WTC11 (cell line): ENCODE measurements around the gene DCUN1D2. TPM values are rescaled to one million over a fixed set of nuclear protein-coding genes. Genes with fewer than 3 reads are reported as not detected.

Source experiments
- ATAC-seq: fragments of 200-7000 bp; cut with Tn5 transposase; 2 replicates; pipeline ENCODE4 v1.10.0; 2021; ENCODE audit warnings: mild to moderate bottlenecking, moderate library complexity
- CTCF ChIA-PET: fragments of 300-600 bp; sonication (Branson Sonifier 250); formaldehyde crosslinking; loops from one replicate; lab custom pipeline; 2021; ENCODE audit warnings: antibody characterized with exemption; lab: Charles Lee
- POLR2A ChIA-PET: fragments of 350-600 bp; sonication (Branson Sonifier 250); formaldehyde crosslinking; loops from one replicate; lab custom pipeline; 2021; ENCODE audit warnings: antibody characterized with exemption; lab: Charles Lee
- DNase-seq: peaks from one replicate; pipeline ENCODE4 v3.0.0; 2021; ENCODE audit warnings: low spot score
- H3K27ac Mint-ChIP-seq: 2 replicates; pipeline ENCODE4 v1.8.0; 2021; ENCODE audit warnings: mixed read lengths
- H3K27me3 Mint-ChIP-seq: 2 replicates; pipeline ENCODE4 v1.8.0; 2021; ENCODE audit warnings: low read depth, mild to moderate bottlenecking, moderate library complexity, mixed read lengths
- H3K36me3 Mint-ChIP-seq: 2 replicates; pipeline ENCODE4 v1.8.0; 2021; ENCODE audit warnings: mixed read lengths
- H3K4me1 Mint-ChIP-seq: 2 replicates; pipeline ENCODE4 v1.8.0; 2022; ENCODE audit warnings: mixed read lengths
- H3K4me3 Mint-ChIP-seq: 2 replicates; pipeline ENCODE4 v1.8.0; 2021; ENCODE audit warnings: mild to moderate bottlenecking, moderate library complexity, mixed read lengths
- H3K9me3 Mint-ChIP-seq: 2 replicates; pipeline ENCODE4 v1.8.0; 2021; ENCODE audit warnings: mixed read lengths
- CBFB ChIP-seq: sonication (generic); formaldehyde crosslinking; IDR thresholded peaks from 2 replicates; pipeline ENCODE4 v1.8.1; 2022; ENCODE audit warnings: mild to moderate bottlenecking, low read depth, missing genetic modification reagents
- CREM ChIP-seq: sonication (generic); formaldehyde crosslinking; IDR thresholded peaks from 2 replicates; pipeline ENCODE4 v1.8.1; 2022; ENCODE audit warnings: mild to moderate bottlenecking, missing genetic modification reagents, moderate library complexity
- ELF4 ChIP-seq: sonication (generic); formaldehyde crosslinking; IDR thresholded peaks from 2 replicates; pipeline ENCODE4 v1.8.1; 2022; ENCODE audit warnings: low read depth, mild to moderate bottlenecking, moderate library complexity, missing genetic modification reagents
- GABPB1 ChIP-seq: sonication (generic); formaldehyde crosslinking; IDR thresholded peaks from 2 replicates; pipeline ENCODE4 v1.8.1; 2023; ENCODE audit warnings: mild to moderate bottlenecking, missing genetic modification reagents
- GTF2I ChIP-seq: fragments of 250-450 bp; sonication (Bioruptor Pico); conservative IDR thresholded peaks from 2 replicates; pipeline ENCODE4 v1.4.0; 2021; ENCODE audit warnings: mild to moderate bottlenecking
- KAT7 ChIP-seq: sonication (generic); formaldehyde crosslinking; IDR thresholded peaks from 2 replicates; pipeline ENCODE4 v1.8.1; 2023; ENCODE audit warnings: missing genetic modification reagents, mild to moderate bottlenecking, borderline replicate concordance
- MYBL2 ChIP-seq: sonication (generic); formaldehyde crosslinking; IDR thresholded peaks from 2 replicates; pipeline ENCODE4 v1.8.1; 2023; ENCODE audit warnings: mild to moderate bottlenecking, moderate library complexity, missing genetic modification reagents
- NR3C1 ChIP-seq: sonication (generic); formaldehyde crosslinking; conservative IDR thresholded peaks from 2 replicates; pipeline ENCODE4 v1.8.1; 2023; ENCODE audit warnings: low read depth, mild to moderate bottlenecking, missing genetic modification reagents
- OVOL2 ChIP-seq: fragments of 250-450 bp; sonication (Bioruptor Pico); IDR thresholded peaks from 2 replicates; pipeline ENCODE4 v1.9.0; 2021; ENCODE audit warnings: mild to moderate bottlenecking, borderline replicate concordance
- ZNF138 ChIP-seq: sonication (generic); formaldehyde crosslinking; conservative IDR thresholded peaks from 2 replicates; pipeline ENCODE4 v1.8.1; 2022; ENCODE audit warnings: mild to moderate bottlenecking, moderate library complexity, missing genetic modification reagents
- total RNA-seq: library from RNA; stranded (reverse); gene quantifications from 3 replicates; pipeline ENCODE4 v1.2.3, GENCODE V29; 2021
- TF ChIP-seq, protein P1 (sequence below): sonication (generic); formaldehyde crosslinking; IDR thresholded peaks from 2 replicates; pipeline ENCODE4 v1.8.0; 2022; ENCODE audit warnings: mild to moderate bottlenecking, missing genetic modification reagents
- TF ChIP-seq, protein P2 (sequence below): sonication (generic); formaldehyde crosslinking; IDR thresholded peaks from 2 replicates; pipeline ENCODE4 v1.8.1; 2022; ENCODE audit warnings: low read depth, missing genetic modification reagents, borderline replicate concordance
- TF ChIP-seq, protein P3 (sequence below): sonication (generic); formaldehyde crosslinking; IDR thresholded peaks from 2 replicates; pipeline ENCODE4 v1.8.1; 2023; ENCODE audit warnings: mild to moderate bottlenecking, missing genetic modification reagents, borderline replicate concordance
- TF ChIP-seq, protein P4 (sequence below): sonication (generic); formaldehyde crosslinking; conservative IDR thresholded peaks from 2 replicates; pipeline ENCODE4 v1.8.1; 2023; ENCODE audit warnings: mild to moderate bottlenecking, low read depth, missing genetic modification reagents, moderate library complexity
- TF ChIP-seq, protein P5 (sequence below): fragments of 250-450 bp; sonication (Bioruptor Pico); conservative IDR thresholded peaks from 2 replicates; pipeline ENCODE4 v1.9.0; 2021; ENCODE audit warnings: mild to moderate bottlenecking
- TF ChIP-seq, protein P6 (sequence below): sonication (generic); formaldehyde crosslinking; IDR thresholded peaks from 2 replicates; pipeline ENCODE4 v1.8.1; 2023; ENCODE audit warnings: mild to moderate bottlenecking, missing genetic modification reagents, moderate library complexity

Gene DCUN1D2
- total RNA-seq, 1 experiment from 2014 or later, result 42.5 TPM

DNA sequence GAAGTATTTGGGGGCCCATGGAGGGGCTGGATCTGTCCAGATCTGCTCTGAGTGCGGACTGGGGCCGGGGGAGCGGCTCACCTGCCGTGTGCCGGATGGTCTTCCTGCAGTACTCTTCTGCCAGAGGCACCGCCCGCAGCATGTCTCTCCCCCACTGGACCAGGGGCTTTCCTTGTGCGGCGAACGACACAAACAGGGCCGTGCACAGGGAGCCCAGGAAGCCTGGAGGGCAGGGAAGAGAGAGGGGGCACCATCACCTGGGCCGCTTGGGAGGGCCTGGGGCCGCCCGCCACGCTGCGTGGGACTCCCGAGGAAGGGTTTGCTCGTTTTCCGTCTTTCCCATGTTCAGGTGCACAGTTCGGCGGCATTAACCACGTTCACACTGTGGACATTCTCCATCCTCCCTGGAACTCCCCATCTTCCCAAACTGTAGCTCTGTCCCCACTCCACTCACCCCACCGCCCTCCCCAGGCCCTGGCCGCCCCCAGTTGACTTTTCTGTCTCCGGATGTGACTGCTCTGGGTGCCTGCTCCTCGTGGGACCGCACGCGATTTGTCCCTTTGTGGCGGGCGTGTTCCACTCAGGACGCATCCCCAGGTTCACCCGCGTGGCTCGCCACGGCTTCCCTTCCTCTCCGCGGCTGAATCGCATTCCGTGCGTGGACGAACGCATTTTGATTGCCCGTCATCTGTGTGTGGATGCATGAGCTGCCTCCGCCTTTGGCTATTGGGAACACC is 61.5 kb downstream of the DCUN1D2 start (continued):
- TF ChIP-seq, protein P1, sequence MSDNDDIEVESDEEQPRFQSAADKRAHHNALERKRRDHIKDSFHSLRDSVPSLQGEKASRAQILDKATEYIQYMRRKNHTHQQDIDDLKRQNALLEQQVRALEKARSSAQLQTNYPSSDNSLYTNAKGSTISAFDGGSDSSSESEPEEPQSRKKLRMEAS (CRISPR knock-in tag), result no peak
- no peak for TF ChIP-seq GTF2I (CRISPR knock-in tag)

DNA sequence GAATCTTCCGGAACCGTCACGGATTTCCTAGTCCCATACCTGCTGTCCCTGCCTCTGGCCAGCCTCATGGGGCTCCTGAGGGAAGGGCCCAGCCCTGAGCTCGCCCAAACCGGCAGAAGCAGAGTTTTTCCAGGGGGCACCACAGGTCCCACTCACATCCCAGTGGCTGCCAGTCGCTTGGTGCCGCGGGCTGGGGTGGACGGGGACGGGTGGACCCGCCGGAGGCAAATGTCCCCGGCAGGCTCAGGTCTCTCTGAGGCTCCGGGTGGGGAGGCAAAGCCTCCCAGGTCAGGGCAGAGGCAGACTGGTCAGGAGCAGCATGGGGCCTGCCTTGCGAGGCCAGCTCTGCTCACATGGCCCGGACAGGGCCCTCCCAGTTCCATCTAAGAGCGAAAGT is 62.0 kb downstream of the DCUN1D2 start:
- peak overlapping the region; percentile 68; the same call in 1 of the 2 replicates for H3K27ac Mint-ChIP-seq
- H3K36me3 Mint-ChIP-seq, result no peaks in the 10 kb centered on the region
- H3K4me3 Mint-ChIP-seq, result no peak overlapping the region
- ChIA-PET CTCF (interaction anchor here (0.8 to 2.6 kb wide), 2 partner anchors 23 to 134 kb away, joined by 4 to 11 read pairs; no protein-coding TSS in a partner anchor), POLR2A (no interaction called here)
- no peak for ATAC-seq
- H3K27me3 Mint-ChIP-seq, result no peaks in the 10 kb centered on the region
- H3K9me3 Mint-ChIP-seq, result no peaks in the 10 kb centered on the region
- no peaks in the 10 kb centered on the region for H3K4me1 Mint-ChIP-seq
- DNase-seq, result no peak
- TF ChIP-seq OVOL2 (CRISPR knock-in tag) (no peak), KAT7 (CRISPR knock-in tag) (no peak), ELF4 (CRISPR knock-in tag) (no peak), CBFB (CRISPR knock-in tag) (no peak)
- TF ChIP-seq, protein P2, sequence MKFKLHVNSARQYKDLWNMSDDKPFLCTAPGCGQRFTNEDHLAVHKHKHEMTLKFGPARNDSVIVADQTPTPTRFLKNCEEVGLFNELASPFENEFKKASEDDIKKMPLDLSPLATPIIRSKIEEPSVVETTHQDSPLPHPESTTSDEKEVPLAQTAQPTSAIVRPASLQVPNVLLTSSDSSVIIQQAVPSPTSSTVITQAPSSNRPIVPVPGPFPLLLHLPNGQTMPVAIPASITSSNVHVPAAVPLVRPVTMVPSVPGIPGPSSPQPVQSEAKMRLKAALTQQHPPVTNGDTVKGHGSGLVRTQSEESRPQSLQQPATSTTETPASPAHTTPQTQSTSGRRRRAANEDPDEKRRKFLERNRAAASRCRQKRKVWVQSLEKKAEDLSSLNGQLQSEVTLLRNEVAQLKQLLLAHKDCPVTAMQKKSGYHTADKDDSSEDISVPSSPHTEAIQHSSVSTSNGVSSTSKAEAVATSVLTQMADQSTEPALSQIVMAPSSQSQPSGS (CRISPR knock-in tag), result no peak
- TF ChIP-seq, protein P3, sequence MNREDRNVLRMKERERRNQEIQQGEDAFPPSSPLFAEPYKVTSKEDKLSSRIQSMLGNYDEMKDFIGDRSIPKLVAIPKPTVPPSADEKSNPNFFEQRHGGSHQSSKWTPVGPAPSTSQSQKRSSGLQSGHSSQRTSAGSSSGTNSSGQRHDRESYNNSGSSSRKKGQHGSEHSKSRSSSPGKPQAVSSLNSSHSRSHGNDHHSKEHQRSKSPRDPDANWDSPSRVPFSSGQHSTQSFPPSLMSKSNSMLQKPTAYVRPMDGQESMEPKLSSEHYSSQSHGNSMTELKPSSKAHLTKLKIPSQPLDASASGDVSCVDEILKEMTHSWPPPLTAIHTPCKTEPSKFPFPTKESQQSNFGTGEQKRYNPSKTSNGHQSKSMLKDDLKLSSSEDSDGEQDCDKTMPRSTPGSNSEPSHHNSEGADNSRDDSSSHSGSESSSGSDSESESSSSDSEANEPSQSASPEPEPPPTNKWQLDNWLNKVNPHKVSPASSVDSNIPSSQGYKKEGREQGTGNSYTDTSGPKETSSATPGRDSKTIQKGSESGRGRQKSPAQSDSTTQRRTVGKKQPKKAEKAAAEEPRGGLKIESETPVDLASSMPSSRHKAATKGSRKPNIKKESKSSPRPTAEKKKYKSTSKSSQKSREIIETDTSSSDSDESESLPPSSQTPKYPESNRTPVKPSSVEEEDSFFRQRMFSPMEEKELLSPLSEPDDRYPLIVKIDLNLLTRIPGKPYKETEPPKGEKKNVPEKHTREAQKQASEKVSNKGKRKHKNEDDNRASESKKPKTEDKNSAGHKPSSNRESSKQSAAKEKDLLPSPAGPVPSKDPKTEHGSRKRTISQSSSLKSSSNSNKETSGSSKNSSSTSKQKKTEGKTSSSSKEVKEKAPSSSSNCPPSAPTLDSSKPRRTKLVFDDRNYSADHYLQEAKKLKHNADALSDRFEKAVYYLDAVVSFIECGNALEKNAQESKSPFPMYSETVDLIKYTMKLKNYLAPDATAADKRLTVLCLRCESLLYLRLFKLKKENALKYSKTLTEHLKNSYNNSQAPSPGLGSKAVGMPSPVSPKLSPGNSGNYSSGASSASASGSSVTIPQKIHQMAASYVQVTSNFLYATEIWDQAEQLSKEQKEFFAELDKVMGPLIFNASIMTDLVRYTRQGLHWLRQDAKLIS (CRISPR knock-in tag), result no peak

DNA sequence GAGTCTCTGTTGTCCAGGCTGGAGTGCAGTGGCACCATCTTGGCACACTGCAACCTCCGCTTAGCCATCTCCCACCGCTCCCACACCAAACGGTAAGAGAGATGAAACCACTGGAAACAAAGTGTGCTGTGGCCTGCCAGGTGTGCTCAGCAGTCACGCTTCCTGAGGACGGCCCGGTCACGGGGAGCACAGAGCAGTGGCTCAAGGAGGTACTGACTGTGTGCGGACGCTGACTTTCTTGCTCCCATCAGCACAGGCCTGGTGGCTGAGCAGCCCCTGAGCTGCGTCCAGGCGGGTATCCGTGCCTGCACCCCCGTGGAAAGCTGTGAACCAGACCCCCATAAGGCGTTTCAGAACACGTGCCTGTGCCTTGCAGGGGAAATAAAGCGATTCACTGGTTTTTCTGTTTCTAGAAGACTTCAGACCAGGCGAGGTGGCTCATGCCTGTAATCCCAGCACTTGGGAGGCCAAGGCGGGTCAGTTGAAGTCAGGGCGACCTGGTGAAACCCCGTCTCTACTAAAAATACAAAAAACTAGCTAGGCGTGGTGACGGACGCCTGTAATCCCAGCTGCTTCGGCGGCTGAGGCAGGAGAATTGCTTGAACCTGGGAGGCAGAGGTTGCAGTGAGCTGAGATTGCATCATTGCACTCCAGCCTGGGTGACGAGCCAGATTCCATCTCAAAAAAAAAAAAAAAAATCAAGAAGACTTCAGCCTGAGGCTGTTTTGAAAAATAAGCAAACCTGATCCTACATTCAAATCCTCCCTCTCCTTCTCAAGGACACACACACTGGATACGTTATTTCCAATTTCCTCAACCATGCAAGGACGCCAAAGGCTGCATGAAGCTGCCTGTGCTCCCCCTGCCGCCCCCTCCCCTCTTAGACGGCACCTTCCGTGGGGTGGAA is 62.7 kb downstream of the DCUN1D2 start:
- no peaks in the 10 kb centered on the region for H3K27me3 Mint-ChIP-seq
- ChIA-PET POLR2A (interaction anchor here (0.7 kb wide), 1 partner anchor 183 kb away, joined by 3 read pairs; no protein-coding TSS in a partner anchor), CTCF (interaction anchor here (0.6 to 2.6 kb wide), 4 partner anchors 23 to 406 kb away, joined by 3 to 11 read pairs (median 4); no protein-coding TSS in a partner anchor)
- no peak for DNase-seq
- peak overlapping the region; percentile 68; the same call in 1 of the 2 replicates for H3K27ac Mint-ChIP-seq
- no peaks in the 10 kb centered on the region for H3K4me1 Mint-ChIP-seq
- no peak for ATAC-seq
- H3K4me3 Mint-ChIP-seq, result no peak overlapping the region
- H3K9me3 Mint-ChIP-seq, result no peaks in the 10 kb centered on the region
- no peaks in the 10 kb centered on the region for H3K36me3 Mint-ChIP-seq
- TF ChIP-seq, protein P4, sequence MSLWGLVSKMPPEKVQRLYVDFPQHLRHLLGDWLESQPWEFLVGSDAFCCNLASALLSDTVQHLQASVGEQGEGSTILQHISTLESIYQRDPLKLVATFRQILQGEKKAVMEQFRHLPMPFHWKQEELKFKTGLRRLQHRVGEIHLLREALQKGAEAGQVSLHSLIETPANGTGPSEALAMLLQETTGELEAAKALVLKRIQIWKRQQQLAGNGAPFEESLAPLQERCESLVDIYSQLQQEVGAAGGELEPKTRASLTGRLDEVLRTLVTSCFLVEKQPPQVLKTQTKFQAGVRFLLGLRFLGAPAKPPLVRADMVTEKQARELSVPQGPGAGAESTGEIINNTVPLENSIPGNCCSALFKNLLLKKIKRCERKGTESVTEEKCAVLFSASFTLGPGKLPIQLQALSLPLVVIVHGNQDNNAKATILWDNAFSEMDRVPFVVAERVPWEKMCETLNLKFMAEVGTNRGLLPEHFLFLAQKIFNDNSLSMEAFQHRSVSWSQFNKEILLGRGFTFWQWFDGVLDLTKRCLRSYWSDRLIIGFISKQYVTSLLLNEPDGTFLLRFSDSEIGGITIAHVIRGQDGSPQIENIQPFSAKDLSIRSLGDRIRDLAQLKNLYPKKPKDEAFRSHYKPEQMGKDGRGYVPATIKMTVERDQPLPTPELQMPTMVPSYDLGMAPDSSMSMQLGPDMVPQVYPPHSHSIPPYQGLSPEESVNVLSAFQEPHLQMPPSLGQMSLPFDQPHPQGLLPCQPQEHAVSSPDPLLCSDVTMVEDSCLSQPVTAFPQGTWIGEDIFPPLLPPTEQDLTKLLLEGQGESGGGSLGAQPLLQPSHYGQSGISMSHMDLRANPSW (CRISPR knock-in tag), result no peak
- TF ChIP-seq NR3C1 (CRISPR knock-in tag), result no peak
- TF ChIP-seq ZNF138 (CRISPR knock-in tag), result no peak
- TF ChIP-seq, protein P5, sequence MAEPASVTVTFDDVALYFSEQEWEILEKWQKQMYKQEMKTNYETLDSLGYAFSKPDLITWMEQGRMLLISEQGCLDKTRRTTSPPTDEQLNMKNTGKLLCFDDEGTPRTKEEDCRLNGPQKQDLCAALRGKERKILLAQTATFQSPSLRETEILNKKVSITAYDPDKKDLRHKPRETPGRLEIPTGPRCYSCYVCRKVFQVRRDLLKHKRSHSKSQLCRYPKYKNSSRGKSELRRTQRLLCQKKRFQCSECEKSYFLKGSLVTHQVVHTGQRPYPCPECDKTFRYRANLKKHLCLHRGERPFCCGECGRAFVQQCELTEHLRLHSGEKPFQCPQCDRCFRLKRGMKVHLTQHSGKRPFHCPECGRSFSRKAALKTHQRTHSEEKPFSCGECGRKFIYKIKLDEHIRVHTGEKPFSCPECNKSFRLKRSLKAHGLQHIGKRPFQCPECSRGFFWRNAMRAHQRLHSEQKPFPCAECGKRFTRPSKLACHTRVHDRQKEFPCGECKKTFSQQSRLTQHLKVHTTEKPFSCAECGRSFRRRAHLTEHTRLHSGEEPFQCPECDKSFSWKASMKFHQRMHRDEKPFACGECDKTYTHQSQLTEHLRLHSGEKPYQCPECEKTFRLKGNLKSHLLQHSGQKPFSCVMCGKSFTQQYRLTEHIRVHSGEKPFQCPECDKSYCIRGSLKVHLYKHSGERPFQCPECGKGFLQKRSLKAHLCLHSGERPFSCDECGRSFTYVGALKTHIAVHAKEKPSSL (CRISPR knock-in tag), result no peak
- TF ChIP-seq MYBL2 (CRISPR knock-in tag), result no peak
- TF ChIP-seq CREM, result no peak
- TF ChIP-seq, protein P6, sequence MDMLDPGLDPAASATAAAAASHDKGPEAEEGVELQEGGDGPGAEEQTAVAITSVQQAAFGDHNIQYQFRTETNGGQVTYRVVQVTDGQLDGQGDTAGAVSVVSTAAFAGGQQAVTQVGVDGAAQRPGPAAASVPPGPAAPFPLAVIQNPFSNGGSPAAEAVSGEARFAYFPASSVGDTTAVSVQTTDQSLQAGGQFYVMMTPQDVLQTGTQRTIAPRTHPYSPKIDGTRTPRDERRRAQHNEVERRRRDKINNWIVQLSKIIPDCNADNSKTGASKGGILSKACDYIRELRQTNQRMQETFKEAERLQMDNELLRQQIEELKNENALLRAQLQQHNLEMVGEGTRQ (CRISPR knock-in tag), result no peak
- TF ChIP-seq GABPB1 (CRISPR knock-in tag), result peak; percentile 59; the same call in 1 of the 2 replicates
